ENCODE measurements around the gene SLIT3. TPM values are rescaled to one million over a fixed set of nuclear protein-coding genes. Genes with fewer than 3 reads are reported as not detected.

The SLIT3 gene
- total RNA-seq, 4 donors from 2014 or later: 41.1 to 86.6 (median 62.7) TPM

DNA sequence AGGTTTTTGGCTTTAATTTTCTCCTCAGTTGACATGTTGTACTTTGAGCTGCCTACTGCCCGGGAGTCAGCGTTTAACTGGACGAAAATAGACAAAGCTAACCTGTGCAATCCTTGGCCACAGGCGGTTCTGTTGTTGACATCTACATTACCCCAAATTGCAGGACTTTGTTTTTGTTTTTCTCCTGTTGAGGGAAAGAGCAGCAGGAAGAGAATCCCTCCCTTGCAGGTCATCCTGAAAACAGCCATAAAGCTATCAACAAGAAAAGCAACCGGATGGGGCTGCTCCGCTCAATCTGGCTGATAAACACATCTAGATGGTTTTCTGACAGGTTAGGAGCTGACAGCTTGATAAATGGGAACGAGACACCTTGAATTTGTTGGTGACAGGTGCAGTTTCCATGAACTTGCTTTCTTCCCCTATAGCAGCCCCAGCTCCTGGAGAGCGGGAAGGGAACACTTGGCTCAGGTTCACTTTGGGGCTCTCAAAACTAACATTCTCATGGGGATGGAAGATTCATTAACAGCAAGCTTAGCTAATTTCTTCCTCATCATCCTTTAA is 331.5 kb downstream of the SLIT3 start:
- intact Hi-C loops (cut with DNase I): no loop called here
- peaks cover 0 to 13% (median 9%) of the 10 kb centered on the region in 4 donors for H3K4me1 ChIP-seq
- TF ChIP-seq, protein P1, sequence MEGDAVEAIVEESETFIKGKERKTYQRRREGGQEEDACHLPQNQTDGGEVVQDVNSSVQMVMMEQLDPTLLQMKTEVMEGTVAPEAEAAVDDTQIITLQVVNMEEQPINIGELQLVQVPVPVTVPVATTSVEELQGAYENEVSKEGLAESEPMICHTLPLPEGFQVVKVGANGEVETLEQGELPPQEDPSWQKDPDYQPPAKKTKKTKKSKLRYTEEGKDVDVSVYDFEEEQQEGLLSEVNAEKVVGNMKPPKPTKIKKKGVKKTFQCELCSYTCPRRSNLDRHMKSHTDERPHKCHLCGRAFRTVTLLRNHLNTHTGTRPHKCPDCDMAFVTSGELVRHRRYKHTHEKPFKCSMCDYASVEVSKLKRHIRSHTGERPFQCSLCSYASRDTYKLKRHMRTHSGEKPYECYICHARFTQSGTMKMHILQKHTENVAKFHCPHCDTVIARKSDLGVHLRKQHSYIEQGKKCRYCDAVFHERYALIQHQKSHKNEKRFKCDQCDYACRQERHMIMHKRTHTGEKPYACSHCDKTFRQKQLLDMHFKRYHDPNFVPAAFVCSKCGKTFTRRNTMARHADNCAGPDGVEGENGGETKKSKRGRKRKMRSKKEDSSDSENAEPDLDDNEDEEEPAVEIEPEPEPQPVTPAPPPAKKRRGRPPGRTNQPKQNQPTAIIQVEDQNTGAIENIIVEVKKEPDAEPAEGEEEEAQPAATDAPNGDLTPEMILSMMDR (IDR thresholded peaks at IDR 0.05): no peak
- TF ChIP-seq POLR2AphosphoS5 (IDR thresholded peaks at IDR 0.05): no peak
- TF ChIP-seq POLR2A (IDR thresholded peaks at IDR 0.05; ENCODE audit: low read depth): no peak
- TF ChIP-seq EP300 (IDR thresholded peaks at IDR 0.05): no peak
- 64% methylated on average over 8 of the region's 8 CpGs for WGBS
- H3K27me3 ChIP-seq: no peaks in the 10 kb centered on the region
- no peaks in the 10 kb centered on the region for H3K9me3 ChIP-seq
- no peak for DNase-seq (ENCODE audit: extremely low spot score)
- H3K27ac ChIP-seq (replicated peaks in 1 of 4): no peak overlapping the region
- H3K4me3 ChIP-seq: no peak overlapping the region
- H3K36me3 ChIP-seq: no peaks in the 10 kb centered on the region

GRCh38 chr5:168967882-168968620 is 332.9 kb downstream of the SLIT3 start:
- TF ChIP-seq POLR2A (IDR thresholded peaks at IDR 0.05; ENCODE audit: low read depth): no peak
- no peak for TF ChIP-seq EP300 (IDR thresholded peaks at IDR 0.05)
- no peak for TF ChIP-seq POLR2AphosphoS5 (IDR thresholded peaks at IDR 0.05)
- TF ChIP-seq, protein P1 (IDR thresholded peaks at IDR 0.05): no peak

GRCh38 chr5:168965638-168966037 is 335.3 kb downstream of the SLIT3 start:
- TF ChIP-seq EP300 (IDR thresholded peaks at IDR 0.05) (no peak), POLR2A (IDR thresholded peaks at IDR 0.05; ENCODE audit: low read depth) (no peak), POLR2AphosphoS5 (IDR thresholded peaks at IDR 0.05) (no peak)
- Histone ChIP-seq H3K4me1 (peaks cover 0 to 14% (median under 1%) of the 10 kb centered on the region in 4 donors), H3K4me3 (no peak overlapping the region), H3K27me3 (no peaks in the 10 kb centered on the region), H3K36me3 (no peaks in the 10 kb centered on the region), H3K9me3 (no peaks in the 10 kb centered on the region), H3K27ac (replicated peaks in 1 of 4) (no peak overlapping the region)
- DNase-seq (ENCODE audit: extremely low spot score): no peak
- 89% methylated on average over 5 of the region's 5 CpGs for WGBS
- intact Hi-C loops (cut with DNase I): no loop called here

More at GRCh38 chr5:168967882-168968620, 332.9 kb downstream of the SLIT3 start:
- Histone ChIP-seq H3K27ac (replicated peaks in 1 of 4) (no peak overlapping the region), H3K27me3 (no peaks in the 10 kb centered on the region), H3K9me3 (no peaks in the 10 kb centered on the region), H3K36me3 (no peaks in the 10 kb centered on the region), H3K4me3 (no peak overlapping the region), H3K4me1 (peaks cover 0 to 9% (median 7%) of the 10 kb centered on the region in 4 donors)
- intact Hi-C loops (cut with DNase I): no loop called here
- 86% methylated on average over 7 of the region's 7 CpGs for WGBS
- DNase-seq (ENCODE audit: extremely low spot score): no peak

- Histone ChIP-seq H3K36me3 (no peaks in the 10 kb centered on the region), H3K4me3 (no peak overlapping the region), H3K27ac (replicated peaks in 1 of 4) (no peak overlapping the region), H3K9me3 (no peaks in the 10 kb centered on the region), H3K4me1 (peaks cover 0 to 20% (median 2%) of the 10 kb centered on the region in 4 donors), H3K27me3 (no peaks in the 10 kb centered on the region)
- no peak for TF ChIP-seq POLR2A (IDR thresholded peaks at IDR 0.05; ENCODE audit: low read depth)
- TF ChIP-seq EP300 (IDR thresholded peaks at IDR 0.05): no peak
- TF ChIP-seq, protein P1 (IDR thresholded peaks at IDR 0.05): no peak
- WGBS: 88% methylated on average over 3 of the region's 3 CpGs
- no peak for DNase-seq (ENCODE audit: extremely low spot score)
- intact Hi-C loops (cut with DNase I): no loop called here
Measured at GRCh38 chr5:168964182-168964581, 336.8 kb downstream of the SLIT3 start.

GRCh38 chr5:168962306-168962705 is 338.6 kb downstream of the SLIT3 start:
- Histone ChIP-seq H3K9me3 (no peaks in the 10 kb centered on the region), H3K36me3 (no peaks in the 10 kb centered on the region), H3K27ac (replicated peaks in 1 of 4) (no peak overlapping the region), H3K4me3 (no peak overlapping the region), H3K4me1 (peaks cover 0 to 20% (median 2%) of the 10 kb centered on the region in 4 donors), H3K27me3 (no peaks in the 10 kb centered on the region)
- DNase-seq (ENCODE audit: extremely low spot score): no peak
- WGBS: 61% methylated on average over 4 of the region's 4 CpGs
- intact Hi-C loops (cut with DNase I): no loop called here
- TF ChIP-seq, protein P1 (IDR thresholded peaks at IDR 0.05): no peak
- TF ChIP-seq EP300 (IDR thresholded peaks at IDR 0.05) (no peak), POLR2A (IDR thresholded peaks at IDR 0.05; ENCODE audit: low read depth) (no peak), POLR2AphosphoS5 (IDR thresholded peaks at IDR 0.05) (no peak)

Measured in esophagus muscularis mucosa (tissue), 4 donors.